ENCODE measurements around the gene FLYWCH1. TPM values are rescaled to one million over a fixed set of nuclear protein-coding genes. Genes with fewer than 3 reads are reported as not detected.

FLYWCH1 gene
- total RNA-seq, 1 experiment from 2014 or later = 32.6 TPM

DNA sequence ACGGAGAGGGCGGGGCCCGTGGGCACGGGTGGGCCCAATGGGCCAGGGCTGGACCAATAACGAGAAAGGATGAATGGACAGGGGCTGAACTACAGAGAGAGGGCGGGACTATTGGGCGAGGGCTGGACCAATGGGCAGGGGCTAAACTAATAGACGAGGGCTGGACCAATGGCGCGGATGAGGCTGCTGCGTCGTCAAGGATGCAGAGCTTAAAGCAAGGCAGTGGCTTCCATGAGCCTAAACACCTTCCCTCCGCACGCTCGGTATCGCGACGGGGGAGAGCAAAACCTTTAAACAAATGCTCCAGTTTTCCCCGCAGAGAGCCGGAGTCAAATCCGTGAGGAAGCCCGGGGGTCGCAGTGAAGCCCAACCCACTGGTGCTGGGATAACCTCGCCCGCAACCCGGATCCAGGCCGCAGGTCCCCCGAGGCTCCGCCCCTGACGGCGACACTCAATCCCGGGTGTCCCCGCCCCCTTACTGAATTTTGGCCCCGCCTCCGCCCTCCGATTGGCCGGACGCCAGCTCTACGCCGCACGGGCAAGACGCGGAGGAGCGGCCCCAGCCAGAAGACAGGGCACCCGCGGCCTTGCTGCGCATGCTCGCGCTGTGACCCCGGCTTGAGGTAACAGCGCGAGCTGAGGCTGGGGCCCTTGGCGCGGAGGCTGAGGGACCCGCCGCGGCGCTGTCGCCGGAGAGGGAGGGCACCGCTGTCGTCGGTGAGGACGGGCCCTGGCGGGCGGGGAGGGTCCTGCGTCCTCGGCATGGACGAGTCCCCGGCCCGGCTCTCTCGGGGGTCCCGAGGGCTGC lies 28.9 kb upstream of the FLYWCH1 start, which contains the start of gene FLYWCH2 (continued):
- TF ChIP-seq, protein P1, sequence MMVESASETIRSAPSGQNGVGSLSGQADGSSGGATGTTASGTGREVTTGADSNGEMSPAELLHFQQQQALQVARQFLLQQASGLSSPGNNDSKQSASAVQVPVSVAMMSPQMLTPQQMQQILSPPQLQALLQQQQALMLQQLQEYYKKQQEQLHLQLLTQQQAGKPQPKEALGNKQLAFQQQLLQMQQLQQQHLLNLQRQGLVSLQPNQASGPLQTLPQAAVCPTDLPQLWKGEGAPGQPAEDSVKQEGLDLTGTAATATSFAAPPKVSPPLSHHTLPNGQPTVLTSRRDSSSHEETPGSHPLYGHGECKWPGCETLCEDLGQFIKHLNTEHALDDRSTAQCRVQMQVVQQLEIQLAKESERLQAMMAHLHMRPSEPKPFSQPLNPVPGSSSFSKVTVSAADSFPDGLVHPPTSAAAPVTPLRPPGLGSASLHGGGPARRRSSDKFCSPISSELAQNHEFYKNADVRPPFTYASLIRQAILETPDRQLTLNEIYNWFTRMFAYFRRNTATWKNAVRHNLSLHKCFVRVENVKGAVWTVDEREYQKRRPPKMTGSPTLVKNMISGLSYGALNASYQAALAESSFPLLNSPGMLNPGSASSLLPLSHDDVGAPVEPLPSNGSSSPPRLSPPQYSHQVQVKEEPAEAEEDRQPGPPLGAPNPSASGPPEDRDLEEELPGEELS (CRISPR knock-in tag; IDR thresholded peaks at IDR 0.05) = peak; percentile 74; the same call in 1 of the 2 replicates
- TF ChIP-seq ZNF232 (CRISPR knock-in tag; IDR thresholded peaks at IDR 0.05) (0 out of 2 replicates have a peak, but pooled peaks have one; percentile 71), NR3C1 (CRISPR knock-in tag; conservative IDR thresholded peaks at IDR 0.05; ENCODE audit: low read depth) (no peak)
- TF ChIP-seq, protein P2, sequence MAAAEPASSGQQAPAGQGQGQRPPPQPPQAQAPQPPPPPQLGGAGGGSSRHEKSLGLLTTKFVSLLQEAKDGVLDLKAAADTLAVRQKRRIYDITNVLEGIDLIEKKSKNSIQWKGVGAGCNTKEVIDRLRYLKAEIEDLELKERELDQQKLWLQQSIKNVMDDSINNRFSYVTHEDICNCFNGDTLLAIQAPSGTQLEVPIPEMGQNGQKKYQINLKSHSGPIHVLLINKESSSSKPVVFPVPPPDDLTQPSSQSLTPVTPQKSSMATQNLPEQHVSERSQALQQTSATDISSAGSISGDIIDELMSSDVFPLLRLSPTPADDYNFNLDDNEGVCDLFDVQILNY (CRISPR knock-in tag; IDR thresholded peaks at IDR 0.05) = peak; percentile 62; the same call in 1 of the 2 replicates

DNA sequence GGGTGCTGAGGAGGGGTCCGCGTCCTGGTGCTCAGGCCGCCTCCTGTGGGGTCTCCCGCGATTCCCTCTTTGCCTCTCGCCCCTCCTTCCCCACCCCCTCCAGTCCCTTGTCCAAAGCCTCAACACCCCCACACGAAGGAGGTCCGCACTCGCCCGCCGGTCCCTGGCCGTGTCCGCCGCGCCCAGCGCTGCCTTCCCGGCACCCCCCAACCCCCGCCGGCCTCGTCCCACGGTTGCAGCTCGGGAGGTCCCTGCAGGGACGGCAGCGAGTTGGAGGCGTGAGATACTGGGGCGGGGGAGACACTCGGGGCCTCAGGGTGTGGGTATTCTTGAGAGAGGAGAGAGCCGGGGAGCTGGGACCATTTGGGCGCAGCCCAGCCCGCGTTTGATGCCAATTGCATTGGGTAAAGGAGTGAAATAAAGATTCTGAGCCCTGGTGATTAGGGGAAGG lies 28.2 kb upstream of the FLYWCH1 start:
- no peak for ATAC-seq
- POLR2A ChIA-PET = interaction anchor here (1.0 to 2.1 kb wide), 6 partner anchors 8 to 86 kb away, joined by 3 to 13 read pairs (median 5); partner anchors contain the start of gene FLYWCH1
- H3K4me1 Mint-ChIP-seq = peaks cover 6% of the 10 kb centered on the region
- peaks cover 40% of the 10 kb centered on the region for H3K27me3 Mint-ChIP-seq (ENCODE audit: low read depth)
- H3K27ac Mint-ChIP-seq = no peak overlapping the region
- no peak for DNase-seq (ENCODE audit: low spot score)
- CTCF ChIA-PET = interaction anchor here (0.8 to 2.9 kb wide), 26 partner anchors 8 to 145 kb away, joined by 3 to 35 read pairs (median 8); partner anchors contain the start of genes FLYWCH1, KREMEN2, PRSS21 and PRSS41
- peaks cover 9% of the 10 kb centered on the region for H3K9me3 Mint-ChIP-seq
- H3K4me3 Mint-ChIP-seq = peak overlapping the region; percentile 83
- TF ChIP-seq FOXP1 (CRISPR knock-in tag; IDR thresholded peaks at IDR 0.05; ENCODE audit: borderline replicate concordance) (0 out of 2 replicates have a peak, but pooled peaks have one; percentile 7), CREB1 (CRISPR knock-in tag; IDR thresholded peaks at IDR 0.05) (0 out of 2 replicates have a peak, but pooled peaks have one; percentile 49), ZBTB21 (CRISPR knock-in tag; IDR thresholded peaks at IDR 0.05; ENCODE audit: borderline replicate concordance) (no peak), GTF2I (CRISPR knock-in tag; conservative IDR thresholded peaks at IDR 0.05) (no peak)
- TF ChIP-seq, protein P1 (CRISPR knock-in tag; IDR thresholded peaks at IDR 0.05) = 0 out of 2 replicates have a peak, but pooled peaks have one; percentile 1
- no peaks in the 10 kb centered on the region for H3K36me3 Mint-ChIP-seq

DNA sequence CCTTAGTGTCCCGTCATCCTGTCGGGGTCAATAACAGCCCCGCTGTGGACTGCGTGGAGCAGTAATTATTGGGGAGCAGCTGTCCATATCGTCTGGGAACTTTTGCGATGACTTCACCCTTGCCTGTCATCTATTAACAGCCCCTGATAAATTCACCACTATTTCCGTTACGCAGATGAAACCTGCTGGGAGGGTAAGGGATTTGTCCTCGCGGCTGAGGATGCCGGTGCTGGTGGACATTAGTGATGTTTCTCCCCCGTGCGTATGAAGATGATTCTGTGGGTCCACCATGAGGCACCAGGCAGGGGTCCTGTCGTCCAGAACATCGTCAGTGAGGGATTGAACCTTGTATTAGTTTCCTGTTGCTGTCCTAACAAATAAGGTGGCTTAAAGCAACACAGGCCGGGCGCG lies 27.7 kb upstream of the FLYWCH1 start:
- ChIA-PET CTCF (interaction anchor here (0.8 to 2.9 kb wide), 12 partner anchors 9 to 144 kb away, joined by 3 to 34 read pairs (median 8); partner anchors contain the start of genes PRSS21 and PRSS41), POLR2A (interaction anchor here (1.4 to 2.1 kb wide), 2 partner anchors 22 to 45 kb away, joined by 3 to 13 read pairs; no protein-coding TSS in a partner anchor)
- Mint-ChIP-seq H3K4me1 (peaks cover 6% of the 10 kb centered on the region), H3K9me3 (peaks cover 9% of the 10 kb centered on the region), H3K27me3 (ENCODE audit: low read depth) (peaks cover 40% of the 10 kb centered on the region), H3K36me3 (no peaks in the 10 kb centered on the region), H3K27ac (no peak overlapping the region), H3K4me3 (peak overlapping the region; percentile 83)
- DNase-seq (ENCODE audit: low spot score) (no peak), ATAC-seq (no peak)
- TF ChIP-seq ESRRA (CRISPR knock-in tag; IDR thresholded peaks at IDR 0.05; ENCODE audit: borderline replicate concordance) (no peak), ZNF416 (CRISPR knock-in tag; IDR thresholded peaks at IDR 0.05) (no peak), JUN (CRISPR knock-in tag; IDR thresholded peaks at IDR 0.05) (no peak)
- TF ChIP-seq, protein P3, sequence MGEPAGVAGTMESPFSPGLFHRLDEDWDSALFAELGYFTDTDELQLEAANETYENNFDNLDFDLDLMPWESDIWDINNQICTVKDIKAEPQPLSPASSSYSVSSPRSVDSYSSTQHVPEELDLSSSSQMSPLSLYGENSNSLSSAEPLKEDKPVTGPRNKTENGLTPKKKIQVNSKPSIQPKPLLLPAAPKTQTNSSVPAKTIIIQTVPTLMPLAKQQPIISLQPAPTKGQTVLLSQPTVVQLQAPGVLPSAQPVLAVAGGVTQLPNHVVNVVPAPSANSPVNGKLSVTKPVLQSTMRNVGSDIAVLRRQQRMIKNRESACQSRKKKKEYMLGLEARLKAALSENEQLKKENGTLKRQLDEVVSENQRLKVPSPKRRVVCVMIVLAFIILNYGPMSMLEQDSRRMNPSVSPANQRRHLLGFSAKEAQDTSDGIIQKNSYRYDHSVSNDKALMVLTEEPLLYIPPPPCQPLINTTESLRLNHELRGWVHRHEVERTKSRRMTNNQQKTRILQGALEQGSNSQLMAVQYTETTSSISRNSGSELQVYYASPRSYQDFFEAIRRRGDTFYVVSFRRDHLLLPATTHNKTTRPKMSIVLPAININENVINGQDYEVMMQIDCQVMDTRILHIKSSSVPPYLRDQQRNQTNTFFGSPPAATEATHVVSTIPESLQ (CRISPR knock-in tag; IDR thresholded peaks at IDR 0.05) = no peak
- TF ChIP-seq, protein P4, sequence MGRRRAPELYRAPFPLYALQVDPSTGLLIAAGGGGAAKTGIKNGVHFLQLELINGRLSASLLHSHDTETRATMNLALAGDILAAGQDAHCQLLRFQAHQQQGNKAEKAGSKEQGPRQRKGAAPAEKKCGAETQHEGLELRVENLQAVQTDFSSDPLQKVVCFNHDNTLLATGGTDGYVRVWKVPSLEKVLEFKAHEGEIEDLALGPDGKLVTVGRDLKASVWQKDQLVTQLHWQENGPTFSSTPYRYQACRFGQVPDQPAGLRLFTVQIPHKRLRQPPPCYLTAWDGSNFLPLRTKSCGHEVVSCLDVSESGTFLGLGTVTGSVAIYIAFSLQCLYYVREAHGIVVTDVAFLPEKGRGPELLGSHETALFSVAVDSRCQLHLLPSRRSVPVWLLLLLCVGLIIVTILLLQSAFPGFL (CRISPR knock-in tag; IDR thresholded peaks at IDR 0.05; ENCODE audit: borderline replicate concordance) = no peak

Data from WTC11 (cell line).